NT2/D1 (cell line): ENCODE data around the gene PLCB4.

Experiments
- YY1 ChIP-seq: IDR thresholded peaks from 2 replicates; pipeline ENCODE4 v1.6.1; 2011; ENCODE audit not compliant: insufficient read length, insufficient read depth
- ZNF274 ChIP-seq: IDR thresholded peaks from 2 replicates; pipeline ENCODE4 v1.6.1; 2011; ENCODE audit warnings: mild to moderate bottlenecking, low read depth, low read length

DNA sequence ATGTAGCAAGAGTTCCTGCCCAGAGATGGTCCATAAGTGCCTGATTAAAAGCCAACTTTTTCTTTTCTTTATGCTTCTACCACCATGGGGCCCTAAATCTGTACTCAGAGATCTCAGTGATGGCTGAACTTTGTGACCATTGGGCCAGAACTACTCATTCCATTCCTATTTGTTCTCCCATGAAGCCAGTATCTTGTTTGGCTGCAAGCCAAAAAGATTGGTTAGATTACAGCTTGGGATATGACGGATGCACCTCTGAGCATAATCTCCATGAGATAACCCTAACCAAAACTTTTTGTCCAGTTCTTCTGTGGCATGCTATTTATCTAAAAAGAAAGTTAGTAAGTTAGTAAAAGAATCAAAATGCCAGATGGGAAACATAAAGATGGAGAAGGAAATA lies 72.2 kb downstream of the PLCB4 start:
- TF ChIP-seq ZNF274 (no peak), YY1 (no peak)
